HEK293 (cell line): ENCODE measurements around the gene CEACAM1.

Source experiments
- BCL6B ChIP-seq: fragments of 450-650 bp; formaldehyde crosslinking; IDR thresholded peaks from 2 replicates; pipeline ENCODE4 v1.5.1; 2017; ENCODE audit warnings: missing biosample characterization, missing genetic modification characterization
- TSHZ1 ChIP-seq: fragments of 450-650 bp; formaldehyde crosslinking; IDR thresholded peaks from 2 replicates; pipeline ENCODE4 v1.5.1; 2016; ENCODE audit warnings: missing biosample characterization, missing genetic modification characterization, borderline replicate concordance
- ZNF221 ChIP-seq: fragments of 450-650 bp; formaldehyde crosslinking; IDR thresholded peaks from 2 replicates; pipeline ENCODE4 v1.5.1; 2017; ENCODE audit warnings: missing biosample characterization, missing genetic modification characterization, borderline replicate concordance
- ZNF433 ChIP-seq: fragments of 450-650 bp; formaldehyde crosslinking; IDR thresholded peaks from 2 replicates; pipeline ENCODE4 v1.5.1; 2016; ENCODE audit warnings: missing biosample characterization, missing genetic modification characterization, low read depth
- ZNF501 ChIP-seq: fragments of 450-650 bp; formaldehyde crosslinking; IDR thresholded peaks from 2 replicates; pipeline ENCODE4 v1.5.1; 2016; ENCODE audit warnings: missing biosample characterization, missing genetic modification characterization

GRCh38 chr19:42488783-42489521 is 39.3 kb downstream of the CEACAM1 start:
- TF ChIP-seq ZNF433 (tag by site-specific recombination) = no peak
- no peak for TF ChIP-seq BCL6B (tag by site-specific recombination)
- TF ChIP-seq ZNF501 (tag by site-specific recombination) = no peak
- no peak for TF ChIP-seq TSHZ1 (tag by site-specific recombination)
- no peak for TF ChIP-seq ZNF221 (tag by site-specific recombination)
